H1 (cell line): ENCODE data around the gene CHRDL1. TPM values are rescaled to one million over a fixed set of nuclear protein-coding genes. Genes with fewer than 3 reads are reported as not detected.

Experiments
- BRCA1 ChIP-seq: IDR thresholded peaks from 2 replicates; pipeline ENCODE4 v1.6.1; 2012; ENCODE audit warnings: low read depth, low read length, improper control_type of control experiment
- SIN3A ChIP-seq, 2 experiments: IDR thresholded peaks in 1 of 2; conservative IDR thresholded peaks in 1 of 2; 2 replicates each; pipeline ENCODE4 v1.6.1; 2011 to 2012; ENCODE audit warnings: low read length in 2 of 2, improper control_type of control experiment in 1 of 2, low read depth in 1 of 2, mild to moderate bottlenecking in 1 of 2
- SIRT6 ChIP-seq: IDR thresholded peaks from one replicate; pipeline ENCODE4 v1.7.1; 2012; ENCODE audit warnings: low read length, inconsistent platforms
- TEAD4 ChIP-seq: IDR thresholded peaks from 2 replicates; pipeline ENCODE4 v1.6.1; 2012; ENCODE audit warnings: low read depth, low read length, inconsistent platforms, mixed read lengths
- polyA plus RNA-seq, 7 experiments: library from polyadenylated mRNA; depleted of rRNA in 3 of 7; stranded (reverse) in 5 of 7; unstranded in 2 of 7; fragments of >200 nt in 5 of 7; fragments of 200-250 nt in 2 of 7; gene quantifications; 1 replicate in 5 of 7; 2 replicates in 1 of 7; 4 replicates in 1 of 7; pipeline versions ENCODE4 v1.2.1 to v1.2.3, GENCODE V29; 2011 to 2013; ENCODE audit warnings: missing spikeins in 2 of 7, mixed read lengths in 2 of 7
- total RNA-seq: library from RNA; stranded (reverse); fragmentation: NEBNext Ultra II Directional; extraction: Animal tissue kit (Norgen Biotek cat#: 25700); gene quantifications from 2 replicates; pipeline ENCODE4 v1.2.1, GENCODE V29; 2021

Gene CHRDL1
- total and polyA plus RNA-seq, 2 of the 8 experiments (the other 6 are each of a cell fraction or from before 2014, with no cell fraction given) = 5.6 to 15.6 TPM

DNA sequence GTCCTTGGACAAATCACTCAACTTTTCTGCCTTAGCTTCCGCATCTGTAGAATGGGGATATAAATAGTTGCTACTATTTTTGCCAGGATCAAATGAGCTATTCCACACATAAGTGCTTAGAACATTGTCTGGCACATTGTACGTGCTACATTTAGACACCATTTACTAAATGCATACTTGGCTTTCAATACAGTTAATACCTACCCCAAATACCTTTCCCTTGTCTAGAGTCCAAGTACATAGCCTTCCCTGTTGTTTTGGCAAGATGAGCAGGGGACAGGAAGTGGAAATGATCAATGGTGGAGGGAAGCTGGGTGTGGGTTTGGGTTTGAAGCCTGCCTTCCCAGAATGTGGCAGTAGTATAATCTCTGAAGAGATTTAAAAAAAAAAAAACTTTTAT is 82.0 kb downstream of the CHRDL1 start (continued):
- TF ChIP-seq BRCA1 (no peak), SIRT6 (no peak), SIN3A (conservative IDR thresholded peaks at IDR 0.05 in 1 of 2, IDR thresholded peaks at IDR 0.05 in 1 of 2; ENCODE audit: low read depth in 1 of 2, low read length in 2 of 2) (no peak), TEAD4 (no peak)
- TF ChIP-seq, all 59 proteins: peak for 0
